ENCODE results near the gene ZNF48. TPM values are rescaled to one million over a fixed set of nuclear protein-coding genes. Genes with fewer than 3 reads are reported as not detected.

Gene ZNF48
- total RNA-seq, 4 donors from 2014 or later, result 5.5 to 7.5 (median 7.3) TPM

DNA sequence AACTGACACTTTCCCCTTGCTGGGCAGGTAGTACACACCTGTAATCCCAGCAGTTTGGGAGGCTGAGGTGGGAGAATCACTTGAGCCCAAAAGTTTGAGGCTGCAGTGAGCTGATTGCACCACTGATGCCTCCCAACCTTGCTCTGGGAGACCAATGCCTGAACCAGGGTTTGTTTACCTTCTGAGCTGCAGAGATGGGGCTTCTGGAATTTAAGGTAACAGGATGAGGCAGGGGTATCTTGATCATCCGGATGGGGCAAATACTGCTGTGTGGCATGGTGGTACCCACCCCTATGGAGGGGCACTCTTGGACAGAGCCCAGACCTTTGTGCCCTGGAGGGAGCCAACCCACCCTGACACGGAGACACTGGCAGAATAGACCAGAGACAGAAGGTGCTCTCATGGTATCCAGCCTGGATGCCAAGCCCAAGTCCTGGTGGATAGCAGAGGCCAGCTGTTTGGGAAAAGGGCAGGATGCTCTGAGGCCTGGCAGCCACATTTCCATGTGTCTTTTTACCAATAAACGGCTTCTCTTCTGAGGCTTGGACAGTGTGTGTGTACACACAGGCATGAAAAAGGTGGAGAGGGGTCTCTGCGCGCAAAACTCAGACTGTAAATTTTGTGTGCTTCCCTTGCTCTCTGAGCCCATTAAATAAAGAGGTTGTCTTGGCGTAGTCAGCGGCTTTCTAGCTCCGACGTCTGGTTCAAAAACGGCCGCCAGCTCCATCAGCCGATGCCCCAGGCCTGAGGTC lies 4.4 kb downstream of the ZNF48 start:
- Histone ChIP-seq H3K4me3 (peak overlapping the region; percentile 39 to 82 (median 75)), H3K36me3 (peaks cover 0 to 16% (median 0%) of the 10 kb centered on the region in 3 donors), H3K27me3 (no peaks in the 10 kb centered on the region), H3K4me1 (peaks cover 4 to 41% (median 16%) of the 10 kb centered on the region in 4 donors), H3K27ac (peak overlapping the region; percentile 68 to 95 (median 85)), H3K9me3 (no peaks in the 10 kb centered on the region)
- 11% methylated on average over 12 of the region's 12 CpGs for WGBS, 2 donors
- DNase-seq (ENCODE audit: low spot score in 2 of 2), result no peak
- TF ChIP-seq EP300 (IDR thresholded peaks at IDR 0.05) (no peak), POLR2A (IDR thresholded peaks at IDR 0.05) (no peak)
- TF ChIP-seq, protein P1, sequence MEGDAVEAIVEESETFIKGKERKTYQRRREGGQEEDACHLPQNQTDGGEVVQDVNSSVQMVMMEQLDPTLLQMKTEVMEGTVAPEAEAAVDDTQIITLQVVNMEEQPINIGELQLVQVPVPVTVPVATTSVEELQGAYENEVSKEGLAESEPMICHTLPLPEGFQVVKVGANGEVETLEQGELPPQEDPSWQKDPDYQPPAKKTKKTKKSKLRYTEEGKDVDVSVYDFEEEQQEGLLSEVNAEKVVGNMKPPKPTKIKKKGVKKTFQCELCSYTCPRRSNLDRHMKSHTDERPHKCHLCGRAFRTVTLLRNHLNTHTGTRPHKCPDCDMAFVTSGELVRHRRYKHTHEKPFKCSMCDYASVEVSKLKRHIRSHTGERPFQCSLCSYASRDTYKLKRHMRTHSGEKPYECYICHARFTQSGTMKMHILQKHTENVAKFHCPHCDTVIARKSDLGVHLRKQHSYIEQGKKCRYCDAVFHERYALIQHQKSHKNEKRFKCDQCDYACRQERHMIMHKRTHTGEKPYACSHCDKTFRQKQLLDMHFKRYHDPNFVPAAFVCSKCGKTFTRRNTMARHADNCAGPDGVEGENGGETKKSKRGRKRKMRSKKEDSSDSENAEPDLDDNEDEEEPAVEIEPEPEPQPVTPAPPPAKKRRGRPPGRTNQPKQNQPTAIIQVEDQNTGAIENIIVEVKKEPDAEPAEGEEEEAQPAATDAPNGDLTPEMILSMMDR (IDR thresholded peaks at IDR 0.05), result no peak

DNA sequence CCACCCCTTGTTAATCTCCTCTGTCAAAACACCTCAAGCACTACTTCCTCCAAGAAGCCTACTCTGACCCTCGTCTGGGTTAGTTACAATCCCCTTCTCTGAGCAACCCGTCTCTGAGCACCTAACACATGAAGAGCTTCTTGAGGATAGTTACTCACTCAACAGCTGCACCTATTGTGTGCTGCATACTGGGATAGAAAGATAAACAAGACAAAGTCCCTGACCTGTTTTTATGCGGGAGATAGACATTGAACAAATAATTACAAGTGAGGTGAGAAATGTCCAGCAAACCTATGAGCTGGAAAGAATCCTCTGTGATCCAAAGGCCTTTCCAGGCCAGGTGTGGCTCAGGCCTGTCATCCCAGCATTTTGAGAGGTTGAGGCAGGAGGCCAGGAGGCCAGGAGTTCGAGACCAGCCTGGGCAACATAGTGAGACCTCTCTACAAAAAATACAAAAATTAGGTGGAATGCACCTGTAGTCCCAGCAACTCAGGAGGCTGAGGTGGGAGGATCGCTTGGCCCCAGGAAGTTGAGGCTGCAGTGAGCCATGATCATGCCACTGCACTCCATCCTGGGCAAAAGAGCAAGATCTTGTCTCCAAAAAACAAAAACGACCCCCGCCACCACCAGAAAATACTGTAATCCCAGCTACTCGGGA lies 6.7 kb downstream of the ZNF48 start:
- H3K27me3 ChIP-seq, result no peaks in the 10 kb centered on the region
- H3K9me3 ChIP-seq, result no peaks in the 10 kb centered on the region
- TF ChIP-seq, protein P1 (IDR thresholded peaks at IDR 0.05), result no peak
- TF ChIP-seq POLR2A (IDR thresholded peaks at IDR 0.05) (no peak), EP300 (IDR thresholded peaks at IDR 0.05) (no peak)
- peaks cover 0 to 16% (median 0%) of the 10 kb centered on the region in 3 donors for H3K36me3 ChIP-seq
- peaks cover 0 to 31% (median 5%) of the 10 kb centered on the region in 4 donors for H3K4me1 ChIP-seq
- WGBS, 2 donors, result 82 to 83% methylated on average over 8 of the region's 8 CpGs
- H3K4me3 ChIP-seq, result no peak overlapping the region
- DNase-seq (ENCODE audit: low spot score in 2 of 2), result no peak
- no peak overlapping the region for H3K27ac ChIP-seq

DNA sequence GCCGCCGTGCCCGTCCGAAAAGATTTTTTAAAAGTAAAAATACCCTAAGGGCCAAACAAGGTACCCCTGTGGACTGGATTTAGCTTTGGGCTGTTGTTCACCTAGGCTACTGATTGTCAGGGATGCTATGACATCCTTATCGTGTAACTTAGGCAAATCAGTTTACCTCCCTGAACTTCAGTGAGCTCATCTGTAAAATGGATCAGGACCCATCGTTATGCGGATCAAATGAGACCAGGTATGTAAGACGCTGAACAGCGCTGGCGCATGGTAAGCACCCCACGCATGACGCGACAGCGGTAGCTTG lies 11.5 kb downstream of the ZNF48 start:
- H3K4me1 ChIP-seq, result peaks cover 0 to 33% (median 13%) of the 10 kb centered on the region in 4 donors
- H3K9me3 ChIP-seq, result no peaks in the 10 kb centered on the region
- DNase-seq (ENCODE audit: low spot score in 2 of 2), result no peak
- WGBS, 2 donors, result 16 to 19% methylated on average over 14 of the region's 14 CpGs
- TF ChIP-seq, protein P1 (IDR thresholded peaks at IDR 0.05), result no peak
- no peak for TF ChIP-seq EP300 (IDR thresholded peaks at IDR 0.05)
- no peak for TF ChIP-seq POLR2A (IDR thresholded peaks at IDR 0.05)
- H3K27me3 ChIP-seq, result no peaks in the 10 kb centered on the region
- H3K27ac ChIP-seq, result peak overlapping the region; percentile 84 to 96 (median 92)
- H3K4me3 ChIP-seq, result peak overlapping the region; percentile 64 to 91 (median 76)
- peaks cover 0 to 13% (median 0%) of the 10 kb centered on the region in 3 donors for H3K36me3 ChIP-seq

DNA sequence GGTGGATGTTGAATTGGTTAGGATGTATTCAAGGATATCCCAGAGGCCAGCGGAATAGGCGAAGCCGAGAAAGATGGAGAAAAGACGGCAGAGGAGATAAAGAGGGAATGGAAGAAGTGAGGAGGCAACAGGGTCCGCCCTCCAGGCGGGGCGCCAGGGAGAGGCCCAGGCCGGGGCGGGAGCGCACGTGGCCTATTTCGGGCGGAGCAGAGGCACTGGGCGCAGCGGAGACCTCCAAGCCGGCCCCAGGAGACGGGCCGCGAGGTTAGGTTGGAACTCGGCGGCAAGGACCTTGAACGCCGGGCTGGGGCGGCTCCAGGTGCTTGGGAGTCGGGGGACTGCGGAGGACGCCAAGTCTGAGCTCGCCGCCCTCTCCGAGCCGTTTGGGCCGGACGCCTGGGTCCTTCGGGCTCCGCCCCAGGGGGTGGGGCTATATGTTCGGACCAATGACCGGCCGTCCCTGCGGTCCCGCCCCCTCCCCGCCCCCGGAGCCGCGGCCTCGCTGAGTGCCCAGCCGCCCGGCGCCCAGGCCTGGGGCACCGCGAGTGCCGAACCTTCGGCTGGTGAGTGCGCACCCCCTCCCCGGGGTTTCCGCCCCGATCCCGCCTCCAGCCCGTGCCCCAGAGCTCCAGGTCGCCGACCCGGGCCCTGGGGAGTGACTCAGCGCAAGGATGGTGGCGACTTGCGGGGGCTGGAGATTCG lies 12.0 kb downstream of the ZNF48 start, which contains the start of gene ZNF771:
TSS of gene ZNF771 (plus strand) at position 505 of the 702 bp plus-strand sequence. CDS start 448 bp downstream, outside the sequence.
- Histone ChIP-seq H3K27me3 (no peaks in the 10 kb centered on the region), H3K4me1 (peaks cover 0 to 33% (median 13%) of the 10 kb centered on the region in 4 donors), H3K36me3 (peaks cover 0 to 18% (median 0%) of the 10 kb centered on the region in 3 donors), H3K27ac (peak within 1 kb of the TSS; percentile 84 to 96 (median 92)), H3K9me3 (no peaks in the 10 kb centered on the region), H3K4me3 (peak within 1 kb of the TSS; percentile 64 to 91 (median 76))
- peak; percentile 92 to 93 for DNase-seq (ENCODE audit: low spot score in 2 of 2)
- TF ChIP-seq POLR2A (IDR thresholded peaks at IDR 0.05) (peak in 1 of 2 donors; percentile 72), EP300 (IDR thresholded peaks at IDR 0.05) (peak; percentile 84 to 91)
- TF ChIP-seq, protein P1 (IDR thresholded peaks at IDR 0.05), result peak in 3 of 5 experiments; percentile 12 to 29 (median 17)
- WGBS, 2 donors, result 0 to 1% methylated on average over 29 to 30 of the region's 65 CpGs

All from tibial nerve (tissue), 4 donors.